NCI-H128 (cell line): ENCODE measurements around the gene CDRT4.

ENCODE experiments used
- DNase-seq: peaks from one replicate; lab custom pipeline; 2025; ENCODE audit not compliant: unreplicated experiment; lab: John Stamatoyannopoulos, UW

CDRT4 gene

DNA sequence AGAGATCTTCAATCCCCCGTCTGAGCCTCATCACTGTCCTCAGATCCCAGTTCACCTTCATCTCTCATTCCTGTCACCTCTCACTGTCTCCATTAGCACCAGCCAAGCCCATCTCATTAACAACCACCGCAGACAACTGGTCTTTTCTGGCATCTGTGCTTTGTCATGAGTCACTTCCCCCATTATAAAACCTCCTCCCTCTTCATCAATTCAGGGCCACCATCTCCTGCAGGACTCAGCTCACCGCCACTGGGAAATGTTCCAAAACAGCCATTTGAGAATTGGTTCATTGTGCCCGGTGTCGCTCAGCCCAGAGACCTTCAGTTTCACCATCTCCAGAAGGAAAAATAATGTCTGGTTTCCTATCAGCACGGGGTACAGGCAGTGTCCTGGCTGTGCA is 69.1 kb downstream of the CDRT4 start:
- DNase-seq = no peak

DNA sequence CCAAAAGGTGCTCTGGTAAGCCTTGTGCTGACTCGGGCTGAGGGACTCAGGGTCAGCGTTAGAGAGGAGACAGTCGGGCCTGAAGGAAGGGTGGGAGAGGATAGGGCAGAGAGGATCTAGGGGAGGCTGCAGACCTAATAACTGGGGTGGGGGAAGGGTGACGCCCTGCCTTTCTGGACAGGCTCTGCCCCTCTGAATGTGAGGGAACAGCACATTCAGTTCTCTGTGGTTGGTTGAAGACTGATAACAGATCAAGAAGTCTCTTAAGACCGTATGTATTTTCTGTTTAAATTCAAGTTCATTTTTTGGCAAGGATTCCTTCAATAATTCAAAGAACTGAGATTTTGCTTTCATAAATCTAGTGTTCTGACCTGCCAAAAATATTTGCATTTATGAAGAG is 69.8 kb downstream of the CDRT4 start:
- no peak for DNase-seq

DNA sequence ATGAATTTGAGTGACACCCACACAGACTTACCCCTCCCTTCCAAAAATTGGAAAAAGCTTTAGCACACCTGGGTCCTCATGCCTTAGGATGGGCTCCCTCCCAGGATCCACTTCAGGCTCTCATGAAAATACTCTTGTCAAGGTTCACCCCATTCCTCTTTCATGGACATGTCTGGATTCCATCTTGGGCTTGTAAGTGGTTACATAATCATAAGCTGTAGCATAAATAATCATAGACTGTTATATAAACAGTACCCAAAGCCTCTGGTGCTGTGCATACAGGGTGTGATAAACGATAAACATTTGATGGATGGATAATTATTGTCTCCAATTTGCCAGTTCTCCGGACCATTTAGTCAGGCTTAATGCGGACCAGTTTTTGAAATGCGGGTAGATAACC is 72.3 kb downstream of the CDRT4 start:
- DNase-seq = no peak

DNA sequence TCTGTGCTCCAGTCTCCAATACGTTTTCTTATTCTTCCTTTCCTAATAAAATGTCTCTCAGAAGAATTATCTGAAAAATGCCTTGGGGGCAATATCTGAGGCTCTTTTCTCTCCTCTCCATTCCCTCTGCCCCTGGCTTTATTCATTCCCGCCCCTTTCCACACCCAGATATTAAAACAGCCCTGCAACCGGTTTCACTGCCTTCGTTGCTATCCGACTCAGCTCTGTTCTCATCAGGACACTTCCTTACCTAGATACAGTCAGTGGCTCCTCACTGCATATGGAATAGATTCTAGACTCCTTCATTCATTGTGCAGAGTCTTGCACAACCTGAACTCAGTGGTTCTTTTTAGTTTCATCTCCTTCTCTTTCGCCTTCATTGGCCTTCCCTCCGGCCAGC is 74.0 kb downstream of the CDRT4 start:
- no peak for DNase-seq

DNA sequence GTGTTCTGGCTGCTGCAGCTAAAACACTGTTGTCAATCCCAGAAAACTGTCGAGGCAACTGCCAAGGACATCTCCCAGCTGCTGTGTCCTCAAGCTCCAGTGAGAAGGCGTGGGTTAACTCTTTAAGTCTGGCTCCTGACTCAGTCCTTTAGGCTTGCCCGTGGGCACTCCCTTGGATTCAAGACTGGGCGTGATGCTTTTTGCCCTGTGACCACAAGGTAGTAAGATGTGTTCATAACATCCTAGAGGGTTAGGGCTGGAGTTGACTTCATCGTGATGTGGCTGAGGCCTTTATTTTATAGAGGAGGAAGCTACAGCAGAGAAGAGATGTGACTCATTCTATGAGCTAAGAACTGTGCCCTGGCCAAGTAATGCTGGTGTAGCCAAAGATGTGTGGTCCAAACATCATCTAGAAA is 75.1 kb downstream of the CDRT4 start:
- no peak for DNase-seq

DNA sequence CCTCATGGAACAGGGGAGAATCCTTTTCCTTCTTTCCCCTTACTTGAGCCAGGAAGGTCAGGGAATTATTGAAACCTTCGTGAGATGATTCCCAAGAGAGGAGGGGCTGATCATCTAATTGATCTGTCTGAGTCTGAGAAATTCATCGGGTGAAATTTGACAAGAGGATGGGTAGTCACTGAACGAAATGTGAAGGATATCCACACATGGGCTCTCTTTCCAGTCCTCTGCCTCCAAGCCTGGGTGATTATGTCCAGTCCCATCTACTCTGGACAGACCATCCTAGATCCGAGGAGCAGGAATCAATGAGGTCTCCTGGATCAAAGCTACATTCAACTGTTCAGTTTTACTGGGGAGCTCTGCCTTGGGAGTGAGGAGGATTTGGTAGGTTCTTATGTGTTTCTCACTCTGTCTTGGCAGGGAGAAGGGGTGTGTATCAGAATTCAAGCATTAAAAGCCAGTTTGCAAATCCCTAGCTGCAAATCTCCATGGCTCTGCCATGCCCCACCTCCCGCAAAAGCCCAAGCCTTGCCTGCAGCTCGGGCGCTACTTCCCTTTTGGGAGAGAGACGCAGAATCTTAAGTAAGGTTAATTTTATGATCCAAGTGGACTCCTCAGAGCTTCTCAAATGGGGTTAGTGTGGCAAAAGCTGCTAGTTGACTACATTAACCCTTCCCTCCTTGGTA is 78.9 kb downstream of the CDRT4 start:
- DNase-seq = no peak

DNA sequence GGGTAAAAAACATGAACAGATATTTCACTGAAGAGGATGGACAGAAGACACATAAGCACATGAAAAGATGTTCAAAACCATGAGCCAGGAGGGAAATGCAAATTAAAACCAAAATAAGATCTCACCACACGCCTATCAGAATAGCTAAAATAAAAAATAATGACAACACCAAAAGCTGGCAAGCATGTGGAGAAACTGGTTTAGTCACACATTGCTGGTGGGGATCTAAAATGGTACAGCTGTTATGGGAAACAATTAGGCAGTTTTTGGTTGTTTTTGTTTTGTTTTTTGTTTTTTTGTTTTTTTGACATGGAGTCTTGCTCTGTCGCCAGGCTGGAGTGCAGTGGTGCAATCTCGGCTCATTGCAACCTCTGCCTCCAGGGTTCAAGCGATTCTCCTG is 81.3 kb downstream of the CDRT4 start:
- no peak for DNase-seq
